NB4 (cell line): ENCODE results near the gene MAGI2.

ENCODE experiments used
- DNase-seq: peaks from one replicate; pipeline ENCODE4 v3.0.0; 2010; ENCODE audit warnings: low read depth
- H3K4me3 ChIP-seq: one replicate; pipeline ENCODE4 v1.5.1; 2011; ENCODE audit warnings: mild to moderate bottlenecking, low read depth, low read length, moderate library complexity
- MYC ChIP-seq: IDR thresholded peaks from 2 replicates; pipeline ENCODE4 v1.6.1; 2011; ENCODE audit warnings: low read depth, low read length
- POLR2A ChIP-seq: IDR thresholded peaks from 2 replicates; pipeline ENCODE4 v1.6.1; 2011; ENCODE audit warnings: mild to moderate bottlenecking; ENCODE audit not compliant: insufficient read length; ENCODE audit errors: extremely low read depth
- TF ChIP-seq, protein P1 (sequence below): IDR thresholded peaks from one replicate; pipeline ENCODE4 v1.5.1; 2012; ENCODE audit warnings: low read depth, low read length
- TF ChIP-seq, protein P2 (sequence below): IDR thresholded peaks from 2 replicates; pipeline ENCODE4 v1.6.1; 2011; ENCODE audit warnings: low read depth, low read length

Gene MAGI2

GRCh38 chr7:78148166-78148894 lies 1305.1 kb downstream of the MAGI2 start:
- H3K4me3 ChIP-seq: no peak overlapping the region
- DNase-seq: no peak
- no peak for TF ChIP-seq MYC
- TF ChIP-seq POLR2A: no peak
- TF ChIP-seq, protein P1, sequence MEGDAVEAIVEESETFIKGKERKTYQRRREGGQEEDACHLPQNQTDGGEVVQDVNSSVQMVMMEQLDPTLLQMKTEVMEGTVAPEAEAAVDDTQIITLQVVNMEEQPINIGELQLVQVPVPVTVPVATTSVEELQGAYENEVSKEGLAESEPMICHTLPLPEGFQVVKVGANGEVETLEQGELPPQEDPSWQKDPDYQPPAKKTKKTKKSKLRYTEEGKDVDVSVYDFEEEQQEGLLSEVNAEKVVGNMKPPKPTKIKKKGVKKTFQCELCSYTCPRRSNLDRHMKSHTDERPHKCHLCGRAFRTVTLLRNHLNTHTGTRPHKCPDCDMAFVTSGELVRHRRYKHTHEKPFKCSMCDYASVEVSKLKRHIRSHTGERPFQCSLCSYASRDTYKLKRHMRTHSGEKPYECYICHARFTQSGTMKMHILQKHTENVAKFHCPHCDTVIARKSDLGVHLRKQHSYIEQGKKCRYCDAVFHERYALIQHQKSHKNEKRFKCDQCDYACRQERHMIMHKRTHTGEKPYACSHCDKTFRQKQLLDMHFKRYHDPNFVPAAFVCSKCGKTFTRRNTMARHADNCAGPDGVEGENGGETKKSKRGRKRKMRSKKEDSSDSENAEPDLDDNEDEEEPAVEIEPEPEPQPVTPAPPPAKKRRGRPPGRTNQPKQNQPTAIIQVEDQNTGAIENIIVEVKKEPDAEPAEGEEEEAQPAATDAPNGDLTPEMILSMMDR: no peak
- TF ChIP-seq, protein P2, sequence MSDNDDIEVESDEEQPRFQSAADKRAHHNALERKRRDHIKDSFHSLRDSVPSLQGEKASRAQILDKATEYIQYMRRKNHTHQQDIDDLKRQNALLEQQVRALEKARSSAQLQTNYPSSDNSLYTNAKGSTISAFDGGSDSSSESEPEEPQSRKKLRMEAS: no peak

- TF ChIP-seq, protein P1: no peak
- no peak for TF ChIP-seq POLR2A
- TF ChIP-seq, protein P2: no peak
- TF ChIP-seq MYC: no peak
- no peak overlapping the region for H3K4me3 ChIP-seq
- no peak for DNase-seq
Measured at GRCh38 chr7:78146546-78146945, 1306.9 kb downstream of the MAGI2 start.

- no peak for DNase-seq
- TF ChIP-seq, protein P1: no peak
- TF ChIP-seq POLR2A: no peak
- no peak overlapping the region for H3K4me3 ChIP-seq
Measured at GRCh38 chr7:78143661-78144060, 1309.8 kb downstream of the MAGI2 start.

DNA sequence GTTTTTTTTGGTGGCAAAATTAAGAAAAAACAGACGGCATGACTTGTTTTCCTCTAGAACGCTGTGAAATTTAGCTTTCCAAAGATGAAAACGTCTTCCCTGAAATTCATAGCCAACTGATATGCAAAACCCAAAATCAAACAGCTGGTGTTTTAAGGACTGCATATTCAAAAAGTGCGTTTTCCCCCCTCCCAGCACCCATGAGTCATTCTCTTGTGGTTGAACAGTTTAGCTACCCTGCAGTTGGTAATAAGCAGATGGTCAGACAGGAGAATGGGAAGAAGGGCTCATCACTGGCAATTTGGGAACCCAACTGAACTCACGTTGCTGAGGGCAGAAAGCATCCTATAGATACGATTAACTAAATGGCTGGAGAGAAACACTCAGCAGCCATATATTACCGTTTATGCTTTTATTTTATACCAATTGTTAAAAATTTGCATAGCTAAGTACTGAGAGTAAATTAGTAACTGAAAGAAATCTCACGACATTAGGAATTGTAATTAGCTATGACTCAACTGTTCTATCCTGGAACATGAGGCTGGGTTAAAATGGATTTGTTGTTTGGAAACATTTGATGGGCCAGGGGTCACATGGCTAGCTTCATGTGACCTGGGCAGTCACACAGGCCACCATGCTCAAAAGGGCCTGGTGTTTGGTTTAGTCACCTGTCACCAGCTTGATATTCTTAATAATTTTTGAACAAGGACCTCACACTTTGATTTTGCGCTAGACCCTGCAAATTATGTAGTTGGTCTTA lies 1311.8 kb downstream of the MAGI2 start:
- peak; percentile 61 for DNase-seq
- TF ChIP-seq, protein P2: no peak
- TF ChIP-seq, protein P1: no peak
- TF ChIP-seq POLR2A (no peak), MYC (no peak)
- H3K4me3 ChIP-seq: no peak overlapping the region

- no peak for TF ChIP-seq POLR2A
- no peak for TF ChIP-seq MYC
- TF ChIP-seq, protein P2: no peak
- TF ChIP-seq, protein P1: no peak
- DNase-seq: no peak
- no peak overlapping the region for H3K4me3 ChIP-seq
Measured at GRCh38 chr7:78140109-78140508, 1313.4 kb downstream of the MAGI2 start.

DNA sequence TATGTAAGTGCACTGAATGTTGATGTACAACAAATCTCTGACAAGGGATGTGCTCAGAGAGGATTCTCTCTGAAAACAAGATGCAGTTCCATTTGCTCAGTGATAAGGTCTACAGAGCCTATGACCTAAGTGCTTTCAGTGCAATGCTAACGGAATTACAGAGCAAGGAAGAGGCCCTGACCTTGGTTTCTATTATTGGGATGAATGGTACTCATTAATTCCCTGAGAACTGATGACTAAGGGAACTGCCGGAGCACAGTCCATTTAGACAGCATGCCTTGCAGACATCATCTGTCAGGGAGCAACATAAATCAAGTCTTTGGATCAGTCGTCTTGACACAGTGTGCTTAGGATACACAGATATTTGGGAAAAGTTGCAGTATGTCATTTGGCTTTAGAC lies 1314.1 kb downstream of the MAGI2 start:
- no peak for DNase-seq
- no peak overlapping the region for H3K4me3 ChIP-seq
- TF ChIP-seq POLR2A (no peak), MYC (no peak)
- TF ChIP-seq, protein P1: no peak
- TF ChIP-seq, protein P2: no peak
